AG09309 (cell line): ENCODE data around the gene ZNF33A.
A peak's percentile ranks its signal among the peaks of the same experiment; 100 is the strongest.

Source experiments
- DNase-seq: peaks from one replicate; pipeline ENCODE4 v3.0.0-alpha.2; 2010; ENCODE audit warnings: low read depth
- H3K4me3 ChIP-seq: 2 replicates; pipeline ENCODE4 v1.5.1; 2011; ENCODE audit warnings: mild to moderate bottlenecking, low read depth, low read length, moderate library complexity; ENCODE audit not compliant: control insufficient read depth
- CTCF ChIP-seq: IDR thresholded peaks from 2 replicates; pipeline ENCODE4 v1.5.1; 2011; ENCODE audit warnings: mild to moderate bottlenecking, low read depth, low read length, inconsistent platforms; ENCODE audit not compliant: insufficient read depth, control insufficient read depth; ENCODE audit errors: missing control alignments

Gene ZNF33A

GRCh38 chr10:38010119-38010903 lies at the start of gene ZNF33A:
Gene ZNF33A (plus strand): TSS chr10:38010675. CDS start chr10:38012342, 1,667 bp downstream.
- DNase-seq, result peak; percentile 55
- peak within 1 kb of the TSS; percentile 68 for H3K4me3 ChIP-seq
- peak; percentile 15 for TF ChIP-seq CTCF

- no peak overlapping the region for H3K4me3 ChIP-seq
- TF ChIP-seq CTCF, result no peak
- DNase-seq, result no peak
Observed at GRCh38 chr10:37965006-37965405, 45.5 kb upstream of the ZNF33A start.

GRCh38 chr10:37972396-37972795 lies 38.1 kb upstream of the ZNF33A start:
- no peak for DNase-seq
- no peak overlapping the region for H3K4me3 ChIP-seq
- TF ChIP-seq CTCF, result no peak

DNA sequence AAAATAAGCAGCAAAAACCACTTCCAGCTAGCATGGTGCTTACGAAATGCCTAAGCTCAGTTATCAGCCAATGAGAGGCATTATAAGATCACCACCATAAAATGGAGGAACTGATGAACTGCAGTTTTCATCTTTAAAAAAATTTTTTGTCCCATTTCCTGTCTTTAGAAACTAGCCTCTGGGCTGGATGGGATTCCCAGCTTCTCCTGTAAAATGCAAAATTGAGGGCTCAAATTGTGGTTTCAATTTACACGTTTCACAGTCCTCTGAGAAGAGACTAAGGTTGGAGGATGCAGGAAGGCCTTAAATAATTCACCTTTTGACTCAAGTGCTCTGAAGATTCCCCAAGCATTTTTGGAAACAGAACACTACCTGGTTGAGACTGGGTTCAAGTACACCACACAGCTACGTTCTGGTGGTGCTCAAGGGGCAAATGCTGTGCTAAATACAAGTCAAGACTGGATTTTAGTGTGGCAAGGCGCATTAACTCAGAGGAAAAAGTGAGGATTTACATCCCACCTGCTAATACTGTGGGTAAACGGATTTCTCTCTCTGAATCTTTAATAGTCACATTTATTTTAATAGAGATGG lies 35.0 kb upstream of the ZNF33A start:
- DNase-seq, result no peak
- no peak for TF ChIP-seq CTCF
- H3K4me3 ChIP-seq, result peak overlapping the region; percentile 75

DNA sequence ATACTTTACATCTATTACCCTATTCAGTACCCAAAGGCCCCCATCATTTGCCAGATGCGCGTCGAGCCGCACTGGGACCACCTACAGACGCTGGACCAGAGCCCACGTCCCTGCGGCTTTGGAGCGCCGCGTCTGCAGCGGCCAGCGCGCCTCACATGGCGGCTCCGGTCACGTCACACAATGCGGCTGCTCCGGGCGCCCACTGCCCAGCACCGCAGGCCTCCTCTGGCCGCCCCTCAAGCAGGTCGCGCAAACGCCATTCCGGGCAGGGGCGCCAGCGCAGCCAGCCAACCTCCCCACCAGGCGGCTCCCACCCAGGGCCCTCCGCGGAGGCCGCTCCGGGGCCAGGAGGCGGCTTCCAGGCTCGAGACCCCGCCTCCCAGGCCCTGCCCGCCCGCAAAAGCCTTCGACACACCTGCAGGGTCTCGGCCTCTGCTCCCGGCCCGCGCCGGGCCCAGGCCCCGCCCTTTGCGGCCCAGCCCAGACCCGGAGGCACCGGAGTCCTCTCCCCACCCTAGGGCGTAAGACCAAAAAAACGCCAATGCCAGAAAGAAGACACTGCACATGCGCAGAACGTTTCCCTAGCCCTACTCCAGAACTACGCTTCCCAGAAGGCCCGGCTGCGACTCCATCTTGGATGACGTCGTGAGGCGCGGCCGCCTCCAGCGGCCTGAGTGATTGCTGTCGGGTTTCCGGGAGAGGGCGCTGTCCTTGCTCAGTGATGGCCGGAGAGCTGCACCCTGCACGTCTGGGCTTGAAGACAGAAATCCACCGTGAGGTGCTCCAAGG lies 34.2 kb upstream of the ZNF33A start, which contains the start of gene ZNF25:
Gene ZNF25 (minus strand): TSS at position 557 of the 789 bp plus-strand sequence. CDS start 4,925 bp downstream, outside the sequence.
- H3K4me3 ChIP-seq, result peak within 1 kb of the TSS; percentile 75
- TF ChIP-seq CTCF, result peak; percentile 94
- peak; percentile 94 for DNase-seq

- TF ChIP-seq CTCF, result no peak
- peak overlapping the region; percentile 75 for H3K4me3 ChIP-seq
Observed at GRCh38 chr10:37976880-37977203, 33.6 kb upstream of the ZNF33A start.

More at GRCh38 chr10:37976880-37977203, 33.6 kb upstream of the ZNF33A start:
- DNase-seq, result no peak
